Measurements from ENCODE around the gene ST6GALNAC3.
"Not testable (repeated sequence)": the region's sequence is repeated elsewhere in the genome, so short reads cannot be mapped to it uniquely, and the experiment has no call there.

The ST6GALNAC3 gene

DNA sequence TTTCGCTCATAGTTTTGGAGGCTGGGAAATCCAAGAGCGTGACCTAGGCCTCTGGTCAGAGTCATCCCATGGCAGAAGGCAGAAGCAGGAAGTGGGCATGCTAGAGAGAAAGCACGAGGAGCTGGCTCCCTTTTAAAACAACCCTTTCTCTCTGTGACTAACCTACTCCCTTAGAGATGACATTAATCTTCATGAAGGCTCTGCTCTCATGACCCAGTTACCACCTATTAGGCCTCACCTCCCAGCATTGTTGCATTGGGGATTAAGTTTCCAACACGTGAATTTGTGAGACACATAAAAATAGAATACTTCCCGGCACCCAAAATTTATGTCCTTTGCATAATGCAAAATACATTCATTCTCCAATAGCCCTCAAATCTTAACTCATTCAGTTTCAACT, 569.6 kb downstream of the ST6GALNAC3 start:
- TF ChIP-seq EZH2phosphoT487 (IDR thresholded peaks at IDR 0.05; ENCODE audit: borderline replicate concordance, low read length), result no peak
- TF ChIP-seq, protein P1, sequence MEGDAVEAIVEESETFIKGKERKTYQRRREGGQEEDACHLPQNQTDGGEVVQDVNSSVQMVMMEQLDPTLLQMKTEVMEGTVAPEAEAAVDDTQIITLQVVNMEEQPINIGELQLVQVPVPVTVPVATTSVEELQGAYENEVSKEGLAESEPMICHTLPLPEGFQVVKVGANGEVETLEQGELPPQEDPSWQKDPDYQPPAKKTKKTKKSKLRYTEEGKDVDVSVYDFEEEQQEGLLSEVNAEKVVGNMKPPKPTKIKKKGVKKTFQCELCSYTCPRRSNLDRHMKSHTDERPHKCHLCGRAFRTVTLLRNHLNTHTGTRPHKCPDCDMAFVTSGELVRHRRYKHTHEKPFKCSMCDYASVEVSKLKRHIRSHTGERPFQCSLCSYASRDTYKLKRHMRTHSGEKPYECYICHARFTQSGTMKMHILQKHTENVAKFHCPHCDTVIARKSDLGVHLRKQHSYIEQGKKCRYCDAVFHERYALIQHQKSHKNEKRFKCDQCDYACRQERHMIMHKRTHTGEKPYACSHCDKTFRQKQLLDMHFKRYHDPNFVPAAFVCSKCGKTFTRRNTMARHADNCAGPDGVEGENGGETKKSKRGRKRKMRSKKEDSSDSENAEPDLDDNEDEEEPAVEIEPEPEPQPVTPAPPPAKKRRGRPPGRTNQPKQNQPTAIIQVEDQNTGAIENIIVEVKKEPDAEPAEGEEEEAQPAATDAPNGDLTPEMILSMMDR (IDR thresholded peaks at IDR 0.05; ENCODE audit: low read depth, low read length, poor library complexity, severe bottlenecking), result no peak
- no peaks in the 10 kb centered on the region for H3K9me3 ChIP-seq (ENCODE audit: control insufficient read depth, insufficient read depth, low read length)

DNA sequence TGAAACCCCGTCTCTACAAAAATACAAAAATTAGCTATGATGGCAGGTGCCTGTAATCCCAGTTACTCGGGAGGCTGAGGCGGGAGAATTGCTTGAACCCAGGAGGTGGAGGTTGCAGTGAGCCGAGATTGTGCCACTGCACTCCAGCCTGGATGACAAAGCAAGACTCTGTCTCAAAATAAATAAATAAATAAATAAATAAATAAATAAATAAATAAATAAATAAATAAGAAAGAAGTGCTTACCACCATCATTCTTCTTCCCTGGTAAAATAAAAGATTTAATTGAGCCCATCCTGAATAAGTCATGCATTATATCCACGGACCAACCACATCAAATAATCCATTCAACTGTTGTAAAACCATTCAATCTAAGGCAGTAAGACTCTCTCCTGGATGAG, 578.3 kb downstream of the ST6GALNAC3 start:
- not testable (repeated sequence) for H3K27ac ChIP-seq (ENCODE audit: low read depth, low read length); H3K27me3 ChIP-seq (ENCODE audit: control insufficient read depth, low read length); H3K4me3 ChIP-seq (ENCODE audit: low read length); H4K20me1 ChIP-seq (ENCODE audit: control insufficient read depth, insufficient read depth, low read depth, low read length); H3K9me2 ChIP-seq (replicated peaks; ENCODE audit: control insufficient read depth, low read length); H3K36me3 ChIP-seq (ENCODE audit: control insufficient read depth, low read length); H3F3A ChIP-seq (ENCODE audit: control insufficient read depth, insufficient read depth); H3K9me3 ChIP-seq (ENCODE audit: control insufficient read depth, insufficient read depth, low read length); H3K4me2 ChIP-seq (ENCODE audit: low read length); H3K4me1 ChIP-seq (ENCODE audit: control insufficient read depth, low read length); H3K79me2 ChIP-seq (ENCODE audit: control insufficient read depth, low read length)

More for the DNA sequence above, 569.6 kb downstream of the ST6GALNAC3 start:
- Histone ChIP-seq H3K36me3 (ENCODE audit: control insufficient read depth, low read length) (no peaks in the 10 kb centered on the region), H4K20me1 (ENCODE audit: control insufficient read depth, insufficient read depth, low read depth, low read length) (no peaks in the 10 kb centered on the region), H3F3A (ENCODE audit: control insufficient read depth, insufficient read depth) (no peaks in the 10 kb centered on the region), H3K4me1 (ENCODE audit: control insufficient read depth, low read length) (no peaks in the 10 kb centered on the region), H3K4me2 (ENCODE audit: low read length) (no peak overlapping the region), H3K79me2 (ENCODE audit: control insufficient read depth, low read length) (no peaks in the 10 kb centered on the region), H3K27ac (ENCODE audit: low read depth, low read length) (no peak overlapping the region), H3K27me3 (ENCODE audit: control insufficient read depth, low read length) (no peaks in the 10 kb centered on the region), H3K4me3 (ENCODE audit: low read length) (no peak overlapping the region), H3K9me2 (replicated peaks; ENCODE audit: control insufficient read depth, low read length) (no peaks in the 10 kb centered on the region)

DNA sequence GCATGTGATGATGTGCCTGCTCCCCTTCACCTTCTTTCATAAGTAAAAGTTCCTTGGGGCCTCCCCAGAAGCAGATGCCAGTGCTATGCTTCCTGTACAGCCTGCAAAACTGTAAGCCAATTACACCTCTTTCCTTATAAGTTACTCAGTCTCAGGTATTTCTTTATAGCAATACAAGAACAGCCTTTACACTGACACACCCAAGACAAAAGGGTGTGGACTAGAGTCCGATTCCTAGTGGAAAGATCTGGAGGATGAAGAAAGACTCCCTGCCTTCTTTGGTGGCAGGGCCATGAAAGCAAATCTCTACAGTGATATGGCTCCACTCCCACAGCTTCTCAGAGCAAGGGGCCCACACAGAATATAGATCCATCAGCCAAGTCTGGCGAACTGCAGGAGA, 583.1 kb downstream of the ST6GALNAC3 start:
- Histone ChIP-seq H3K9me3 (ENCODE audit: control insufficient read depth, insufficient read depth, low read length) (no peaks in the 10 kb centered on the region), H3K79me2 (ENCODE audit: control insufficient read depth, low read length) (no peaks in the 10 kb centered on the region), H3F3A (ENCODE audit: control insufficient read depth, insufficient read depth) (no peaks in the 10 kb centered on the region), H3K4me3 (ENCODE audit: low read length) (no peak overlapping the region), H4K20me1 (ENCODE audit: control insufficient read depth, insufficient read depth, low read depth, low read length) (no peaks in the 10 kb centered on the region), H3K4me1 (ENCODE audit: control insufficient read depth, low read length) (no peaks in the 10 kb centered on the region), H3K4me2 (ENCODE audit: low read length) (no peak overlapping the region), H3K27me3 (ENCODE audit: control insufficient read depth, low read length) (no peaks in the 10 kb centered on the region), H3K27ac (ENCODE audit: low read depth, low read length) (no peak overlapping the region), H3K36me3 (ENCODE audit: control insufficient read depth, low read length) (no peaks in the 10 kb centered on the region), H3K9me2 (replicated peaks; ENCODE audit: control insufficient read depth, low read length) (no peaks in the 10 kb centered on the region)
- no peak for TF ChIP-seq EZH2phosphoT487 (IDR thresholded peaks at IDR 0.05; ENCODE audit: borderline replicate concordance, low read length)
- TF ChIP-seq, protein P1 (IDR thresholded peaks at IDR 0.05; ENCODE audit: low read depth, low read length, poor library complexity, severe bottlenecking), result no peak

DNA sequence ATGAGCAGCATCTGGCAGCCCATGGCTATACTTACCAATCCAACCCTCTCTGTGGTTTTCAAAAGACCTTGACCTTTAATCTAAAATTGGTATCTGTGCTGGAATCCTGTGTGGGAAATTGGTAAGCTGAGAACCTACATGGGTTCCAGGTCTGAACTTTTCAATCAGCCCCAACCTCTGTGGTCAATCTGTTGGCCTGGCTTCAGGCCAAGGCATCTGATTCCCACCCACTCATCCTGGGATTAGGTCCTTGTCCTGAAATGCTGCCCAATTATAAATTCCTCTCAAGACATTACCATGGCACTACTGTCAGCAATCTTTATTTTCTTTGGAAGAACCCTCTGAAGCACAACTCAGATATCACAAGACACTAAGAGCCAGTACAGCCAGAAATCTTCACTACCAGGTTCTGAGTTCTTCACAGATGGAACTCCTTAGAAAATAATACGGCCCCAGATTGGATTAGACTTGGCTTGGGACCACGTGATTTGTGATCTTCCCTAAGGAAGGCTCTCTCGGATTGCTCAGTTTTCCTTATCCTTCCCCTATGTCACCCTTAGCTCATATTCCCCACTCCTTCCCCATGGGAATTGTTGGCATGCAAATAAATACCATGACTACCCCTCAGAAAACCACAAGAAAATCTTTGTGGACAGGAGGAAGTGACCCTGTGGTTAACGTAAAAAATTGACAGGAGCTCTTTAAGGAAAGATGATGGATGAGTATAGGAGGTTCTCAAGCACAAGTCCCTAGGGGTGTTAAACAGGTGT, 584.8 kb downstream of the ST6GALNAC3 start:
- no peaks in the 10 kb centered on the region for H3K9me3 ChIP-seq (ENCODE audit: control insufficient read depth, insufficient read depth, low read length)
- no peaks in the 10 kb centered on the region for H3K27me3 ChIP-seq (ENCODE audit: control insufficient read depth, low read length)
- H3K79me2 ChIP-seq (ENCODE audit: control insufficient read depth, low read length), result no peaks in the 10 kb centered on the region
- H3K27ac ChIP-seq (ENCODE audit: low read depth, low read length), result no peak overlapping the region
- H3F3A ChIP-seq (ENCODE audit: control insufficient read depth, insufficient read depth), result no peaks in the 10 kb centered on the region
- no peak for TF ChIP-seq EZH2phosphoT487 (IDR thresholded peaks at IDR 0.05; ENCODE audit: borderline replicate concordance, low read length)
- TF ChIP-seq, protein P1 (IDR thresholded peaks at IDR 0.05; ENCODE audit: low read depth, low read length, poor library complexity, severe bottlenecking), result no peak
- no peak overlapping the region for H3K4me2 ChIP-seq (ENCODE audit: low read length)
- no peaks in the 10 kb centered on the region for H3K4me1 ChIP-seq (ENCODE audit: control insufficient read depth, low read length)
- no peak overlapping the region for H3K4me3 ChIP-seq (ENCODE audit: low read length)
- H3K36me3 ChIP-seq (ENCODE audit: control insufficient read depth, low read length), result no peaks in the 10 kb centered on the region
- no peaks in the 10 kb centered on the region for H3K9me2 ChIP-seq (replicated peaks; ENCODE audit: control insufficient read depth, low read length)
- H4K20me1 ChIP-seq (ENCODE audit: control insufficient read depth, insufficient read depth, low read depth, low read length), result no peaks in the 10 kb centered on the region
